ENCODE results near the gene MUC5AC.

GRCh38 chr11:1231396-1232020 is 73.8 kb downstream of the MUC5AC start:
- no peak for TF ChIP-seq POLR2AphosphoS5 (IDR thresholded peaks at IDR 0.05; ENCODE audit: borderline replicate concordance, low read depth, low read length)
- TF ChIP-seq EZH2 (IDR thresholded peaks at IDR 0.05): no peak
- no peak for TF ChIP-seq FOXP2 (optimal IDR thresholded peaks at IDR 0.05; ENCODE audit: control extremely low read depth, extremely low read length, insufficient read depth)

All from SK-N-MC (cell line).